ENCODE data around the gene INVS. TPM values are rescaled to one million over a fixed set of nuclear protein-coding genes. Genes with fewer than 3 reads are reported as not detected.

INVS gene
- total and polyA plus RNA-seq, 2 of the 4 experiments (the other 2 are of a cell fraction), result 9.2 to 33.5 TPM

- Histone ChIP-seq H2BK15ac (ENCODE audit: low read depth, low read length) (no peak overlapping the region), H4K91ac (ENCODE audit: insufficient read depth, low read depth, low read length) (no peak overlapping the region), H2BK120ac (ENCODE audit: low read depth, low read length) (no peak overlapping the region), H3K4ac (ENCODE audit: low read depth, low read length) (no peak overlapping the region), H3K56ac (ENCODE audit: extremely low read depth, insufficient read depth, low read length) (no peak overlapping the region), H3K23ac (ENCODE audit: low read depth, low read length) (no peak overlapping the region), H4K20me1 (ENCODE audit: insufficient read depth, low read length) (peaks cover 13% of the 10 kb centered on the region; the same call in 1 of the 2 replicates), H3K14ac (replicated peaks; ENCODE audit: low read depth, low read length) (no peak overlapping the region), H3K27me3 (ENCODE audit: control insufficient read depth, insufficient read depth, low read length) (no peaks in the 10 kb centered on the region), H2AK9ac (replicated peaks; ENCODE audit: low read depth, low read length, poor library complexity) (no peak overlapping the region), H2AFZ (replicated peaks; ENCODE audit: low read length, poor library complexity) (no peak overlapping the region), H3K36me3 (ENCODE audit: control insufficient read depth, insufficient read depth, low read length) (no peaks in the 10 kb centered on the region), H2AK5ac (ENCODE audit: low read depth, low read length) (no peak overlapping the region), H3K9ac (ENCODE audit: low read depth, low read length) (no peak overlapping the region), H3K9me3 (ENCODE audit: control insufficient read depth, insufficient read depth, low read length) (no peaks in the 10 kb centered on the region), H4K8ac (ENCODE audit: low read depth in 2 of 2, low read length in 2 of 2) (no peak overlapping the region), H3K18ac (ENCODE audit: low read depth, low read length) (no peak overlapping the region), H4K5ac (ENCODE audit: low read depth, low read length) (no peak overlapping the region), H3K9me1 (ENCODE audit: insufficient read depth, low read length) (peaks cover 2% of the 10 kb centered on the region; the same call in 1 of the 2 replicates), H3K79me1 (ENCODE audit: low read depth in 1 of 2, low read length in 2 of 2) (peaks cover 11 to 39% of the 10 kb centered on the region in 2 experiments), H3K4me2 (ENCODE audit: low read depth, low read length) (no peak overlapping the region), H3K4me3 (ENCODE audit: insufficient read depth, low read depth, low read length) (no peak overlapping the region), H3K4me1 (ENCODE audit: control insufficient read depth, insufficient read depth, low read length) (peaks cover 7% of the 10 kb centered on the region; the same call in 1 of the 2 replicates), H2BK20ac (ENCODE audit: low read depth, low read length) (no peak overlapping the region), H3K27ac (ENCODE audit: insufficient read depth, low read length) (no peak overlapping the region), H2BK5ac (ENCODE audit: low read depth, low read length, poor library complexity, severe bottlenecking) (peak overlapping the region; percentile 78)
- no TSS peak for BruUV-seq (replicated peaks)
- TF ChIP-seq FOS (IDR thresholded peaks at IDR 0.05; ENCODE audit: low read depth, low read length), result peak; percentile 70
- no peak for TF ChIP-seq NFE2L2 (IDR thresholded peaks at IDR 0.05; ENCODE audit: low read depth, low read length)
- no peak for TF ChIP-seq MAZ (IDR thresholded peaks at IDR 0.05; ENCODE audit: borderline replicate concordance, low read depth, low read length)
- no peak for TF ChIP-seq RCOR1 (IDR thresholded peaks at IDR 0.05; ENCODE audit: insufficient replicate concordance, low read length)
- TF ChIP-seq CEBPB (IDR thresholded peaks at IDR 0.05; ENCODE audit: low read depth, low read length), result peak; percentile 98
- TF ChIP-seq MAFK (IDR thresholded peaks at IDR 0.05; ENCODE audit: low read depth, low read length), result peak; percentile 15; the same call in 1 of the 2 replicates
- TF ChIP-seq CHD1 (IDR thresholded peaks at IDR 0.05; ENCODE audit: low read depth, low read length), result no peak
- TF ChIP-seq POLR2A (IDR thresholded peaks at IDR 0.05; ENCODE audit: low read depth, low read length), result no peak
- WGBS, 2 experiments (ENCODE audit: extremely low coverage in 2 of 2, insufficient read length in 1 of 2), result no CpG with 5 or more reads among the region's 8 CpGs
- dilution Hi-C loops (cut with HindIII; ENCODE audit: low sequenced_read_pairs, unreplicated experiment) (no loop called here), in situ Hi-C loops (cut with MboI; ENCODE audit: low sequenced_read_pairs) (no loop called here), intact Hi-C loops (cut with micrococcal nuclease) (no loop called here)
- ChIA-PET CTCF (no interaction called here), POLR2A (ENCODE audit: unreplicated experiment) (no interaction called here)
- peak; percentile 92 for DNase-seq
- ATAC-seq (ENCODE audit: low read depth), result peak; percentile 90
Observed at GRCh38 chr9:100064872-100065581, 34.0 kb upstream of the INVS start.
